Measurements from ENCODE around the gene CHMP1B. TPM values are rescaled to one million over a fixed set of nuclear protein-coding genes. Genes with fewer than 3 reads are reported as not detected.
"Not testable (repeated sequence)": the region's sequence is repeated elsewhere in the genome, so short reads cannot be mapped to it uniquely, and the experiment has no call there.

Gene CHMP1B
- total RNA-seq, 4 donors from 2014 or later = 61.3 to 83.2 (median 76.5) TPM

- DNase-seq (ENCODE audit: low spot score in 2 of 2) = peak in 1 of 2 donors; percentile 34
- intact Hi-C loops (cut with DNase I; ENCODE audit: low total_unique reads) = no loop called here
- WGBS, 2 donors = 83 to 91% methylated on average over 7 of the region's 7 CpGs
- H3K4me3 ChIP-seq (ENCODE audit: low read depth, poor library complexity, severe bottlenecking) = no peak overlapping the region
- no peak for TF ChIP-seq CTCF (IDR thresholded peaks at IDR 0.05)
- no peak for TF ChIP-seq POLR2A (IDR thresholded peaks at IDR 0.05)
Measured at GRCh38 chr18:11849279-11849678, 1.9 kb upstream of the CHMP1B start.

- TF ChIP-seq POLR2A (IDR thresholded peaks at IDR 0.05) = no peak
- no peak for TF ChIP-seq CTCF (IDR thresholded peaks at IDR 0.05)
- intact Hi-C loops (cut with DNase I; ENCODE audit: low total_unique reads) = no loop called here
- peak; percentile 72 to 95 for DNase-seq (ENCODE audit: low spot score in 2 of 2)
- WGBS, 2 donors = 6 to 12% methylated on average over 17 of the region's 17 CpGs
- H3K4me3 ChIP-seq (ENCODE audit: low read depth, poor library complexity, severe bottlenecking) = no peak overlapping the region
Measured at GRCh38 chr18:11849841-11850634, 1.2 kb upstream of the CHMP1B start.

- DNase-seq (ENCODE audit: low spot score in 2 of 2) = no peak
- TF ChIP-seq POLR2A (IDR thresholded peaks at IDR 0.05) (no peak), CTCF (IDR thresholded peaks at IDR 0.05) (no peak)
- intact Hi-C loops (cut with DNase I; ENCODE audit: low total_unique reads) = no loop called here
Measured at GRCh38 chr18:11850821-11851145, 430 bp upstream of the CHMP1B start.

GRCh38 chr18:11851806-11852337, 659 bp downstream of the CHMP1B start:
- intact Hi-C loops (cut with DNase I; ENCODE audit: low total_unique reads) = no loop called here
- peak; percentile 31 to 86 for DNase-seq (ENCODE audit: low spot score in 2 of 2)
- TF ChIP-seq CTCF (IDR thresholded peaks at IDR 0.05) = no peak
- TF ChIP-seq POLR2A (IDR thresholded peaks at IDR 0.05) = no peak
- 0 to 1% methylated on average over 23 of the region's 23 CpGs for WGBS, 2 donors
- H3K4me3 ChIP-seq (ENCODE audit: low read depth, poor library complexity, severe bottlenecking) = peak overlapping the region; percentile 95

More at GRCh38 chr18:11850821-11851145, 430 bp upstream of the CHMP1B start:
- H3K4me3 ChIP-seq (ENCODE audit: low read depth, poor library complexity, severe bottlenecking) = peak overlapping the region; percentile 95
- WGBS, 2 donors = 0% methylated on average over 10 of the region's 10 CpGs

GRCh38 chr18:11854554-11854953, 3.3 kb downstream of the CHMP1B start:
- DNase-seq (ENCODE audit: low spot score in 2 of 2); intact Hi-C loops (cut with DNase I; ENCODE audit: low total_unique reads); H3K4me3 ChIP-seq (ENCODE audit: low read depth, poor library complexity, severe bottlenecking): not testable (repeated sequence)
- 84 to 94% methylated on average over 6 of the region's 6 CpGs for WGBS, 2 donors

GRCh38 chr18:11857177-11857887, 6.1 kb downstream of the CHMP1B start:
- intact Hi-C loops (cut with DNase I; ENCODE audit: low total_unique reads) = no loop called here
- TF ChIP-seq POLR2A (IDR thresholded peaks at IDR 0.05) (no peak), CTCF (IDR thresholded peaks at IDR 0.05) (peak in 1 of 3 donors; percentile 18)
- H3K4me3 ChIP-seq (ENCODE audit: low read depth, poor library complexity, severe bottlenecking) = no peak overlapping the region
- WGBS, 2 donors = 20 to 24% methylated on average over 11 of the region's 11 CpGs
- DNase-seq (ENCODE audit: low spot score in 2 of 2) = peak in 1 of 2 donors; percentile 48
